ENCODE measurements around the gene THSD7A.

GRCh38 chr7:11592699-11593098, 239.3 kb downstream of the THSD7A start:
- TF ChIP-seq CTCF (IDR thresholded peaks at IDR 0.05 in 2 of 3, conservative IDR thresholded peaks at IDR 0.05 in 1 of 3; ENCODE audit: control insufficient read depth in 2 of 3, extremely low read depth in 1 of 3, insufficient read depth in 1 of 3, low read depth in 3 of 3, low read length in 3 of 3) (no peak), REST (IDR thresholded peaks at IDR 0.05; ENCODE audit: low read depth, low read length) (no peak), EP300 (IDR thresholded peaks at IDR 0.05; ENCODE audit: borderline replicate concordance in 1 of 2, control insufficient read depth in 1 of 2, low read depth in 2 of 2, low read length in 2 of 2) (no peak), BCL11A (IDR thresholded peaks at IDR 0.05; ENCODE audit: low read depth, low read length) (no peak), ATF3 (IDR thresholded peaks at IDR 0.05; ENCODE audit: borderline replicate concordance, extremely low read depth, low read depth, low read length) (no peak), MYC (IDR thresholded peaks at IDR 0.05; ENCODE audit: insufficient read depth, insufficient read length, insufficient replicate concordance, low read length, severe bottlenecking) (no peak), POLR2A (IDR thresholded peaks at IDR 0.05; ENCODE audit: low read depth, low read length) (no peak), RAD21 (IDR thresholded peaks at IDR 0.05; ENCODE audit: insufficient read depth, low read depth, low read length) (no peak)
